Prostate gland (tissue), 2 donors: ENCODE results near the gene CCDC91. TPM values are rescaled to one million over a fixed set of nuclear protein-coding genes. Genes with fewer than 3 reads are reported as not detected.

Experiments used
- DNase-seq: peaks from one replicate; pipeline ENCODE4 v3.0.0-alpha.2; 2019; ENCODE audit warnings: low spot score
- H3K27ac ChIP-seq, 2 donors: fragments of 200-600 bp; sonication (generic); 2 replicates each; pipeline ENCODE4 v1.5.1; 2017 to 2019
- H3K27me3 ChIP-seq: fragments of 200-600 bp; sonication (generic); replicated peaks from 2 replicates; pipeline ENCODE4 v1.5.1; 2019; ENCODE audit not compliant: insufficient read depth
- H3K36me3 ChIP-seq, 2 donors: fragments of 200-600 bp; sonication (generic); 1 replicate in 1 of 2; 2 replicates in 1 of 2; pipeline versions ENCODE4 v1.5.1 to v1.8.1; 2017 to 2019
- H3K4me1 ChIP-seq: fragments of 200-600 bp; sonication (generic); replicated peaks from 2 replicates; pipeline ENCODE4 v1.5.1; 2019
- H3K4me3 ChIP-seq, 2 donors: fragments of 200-600 bp; sonication (generic); 2 replicates each; pipeline ENCODE4 v1.5.1; 2017 to 2019
- H3K9me3 ChIP-seq: fragments of 200-600 bp; sonication (generic); 2 replicates; pipeline ENCODE4 v1.5.1; 2017
- POLR2A ChIP-seq: fragments of 450-650 bp; IDR thresholded peaks from one replicate; pipeline ENCODE4 v1.6.1; 2016; ENCODE audit warnings: antibody characterized with exemption, mild to moderate bottlenecking
- POLR2AphosphoS5 ChIP-seq: sonication (generic); formaldehyde crosslinking; IDR thresholded peaks from one replicate; pipeline ENCODE4 v1.6.1; 2017; ENCODE audit warnings: antibody characterized with exemption
- WGBS: methylation state at CpG from one replicate; pipeline ENCODE4 v1.1.5; 2018; 5-methylcytosine and 5-hydroxymethylcytosine counted together
- intact Hi-C: fragments of 100-400 bp; cut with DNase I; formaldehyde crosslinking; loops from one replicate; pipeline ENCODE4 v1.14.2; 2022
- total RNA-seq, 2 donors: library from RNA; depleted of rRNA; stranded (reverse); fragments of >200 nt; gene quantifications; one replicate each; pipeline ENCODE4 v1.1.0, GENCODE V29; 2016
- TF ChIP-seq, protein P1 (sequence below), 4 experiments: fragments of 200-600 bp in 2 of 4; fragments of 450-650 bp in 2 of 4; sonication (generic) in 2 of 4; IDR thresholded peaks; 1 replicate in 3 of 4; 2 replicates in 1 of 4; pipeline ENCODE4 v1.5.1; 2016 to 2019; ENCODE audit warnings: antibody characterized with exemption in 4 of 4, mild to moderate bottlenecking in 2 of 4, moderate library complexity in 2 of 4

CCDC91 gene
- total RNA-seq, 2 donors from 2014 or later, result 25.3 to 42.4 TPM

DNA sequence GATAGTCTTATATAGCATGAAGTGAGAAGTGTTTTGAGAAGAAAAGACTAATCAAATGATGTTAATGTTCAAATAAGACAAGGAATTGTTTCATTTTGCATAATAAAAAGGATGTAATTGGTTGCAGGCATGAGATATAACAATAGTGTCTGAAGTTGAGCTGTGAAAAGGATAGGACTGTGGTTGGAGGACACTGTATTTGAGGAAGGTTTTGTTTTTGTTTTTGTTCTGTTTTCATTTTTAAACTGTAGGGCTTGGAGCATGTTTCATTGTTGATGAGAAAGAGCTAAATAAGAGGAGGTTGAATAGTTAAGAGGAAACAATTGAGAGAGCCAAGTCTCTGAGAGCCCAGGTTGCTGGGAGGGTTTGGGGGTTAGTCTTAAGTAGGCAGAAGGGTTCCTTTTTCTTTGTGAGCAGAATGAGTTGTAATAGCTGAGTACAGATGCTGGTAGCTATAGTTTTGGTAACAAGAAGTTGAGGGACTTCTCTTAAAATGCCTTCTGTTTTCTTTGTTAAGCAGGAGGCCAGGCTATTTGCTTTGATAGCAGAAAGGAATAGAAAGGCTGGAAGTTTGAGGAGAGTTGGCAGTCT, 58.4 kb downstream of the CCDC91 start:
- H3K27me3 ChIP-seq, result no peaks in the 10 kb centered on the region
- intact Hi-C loops, result no loop called here
- DNase-seq, result no peak
- no peaks in the 10 kb centered on the region for H3K36me3 ChIP-seq
- H3K27ac ChIP-seq, result no peak overlapping the region
- H3K4me3 ChIP-seq, result no peak overlapping the region
- no peaks in the 10 kb centered on the region for H3K4me1 ChIP-seq
- TF ChIP-seq, protein P1, sequence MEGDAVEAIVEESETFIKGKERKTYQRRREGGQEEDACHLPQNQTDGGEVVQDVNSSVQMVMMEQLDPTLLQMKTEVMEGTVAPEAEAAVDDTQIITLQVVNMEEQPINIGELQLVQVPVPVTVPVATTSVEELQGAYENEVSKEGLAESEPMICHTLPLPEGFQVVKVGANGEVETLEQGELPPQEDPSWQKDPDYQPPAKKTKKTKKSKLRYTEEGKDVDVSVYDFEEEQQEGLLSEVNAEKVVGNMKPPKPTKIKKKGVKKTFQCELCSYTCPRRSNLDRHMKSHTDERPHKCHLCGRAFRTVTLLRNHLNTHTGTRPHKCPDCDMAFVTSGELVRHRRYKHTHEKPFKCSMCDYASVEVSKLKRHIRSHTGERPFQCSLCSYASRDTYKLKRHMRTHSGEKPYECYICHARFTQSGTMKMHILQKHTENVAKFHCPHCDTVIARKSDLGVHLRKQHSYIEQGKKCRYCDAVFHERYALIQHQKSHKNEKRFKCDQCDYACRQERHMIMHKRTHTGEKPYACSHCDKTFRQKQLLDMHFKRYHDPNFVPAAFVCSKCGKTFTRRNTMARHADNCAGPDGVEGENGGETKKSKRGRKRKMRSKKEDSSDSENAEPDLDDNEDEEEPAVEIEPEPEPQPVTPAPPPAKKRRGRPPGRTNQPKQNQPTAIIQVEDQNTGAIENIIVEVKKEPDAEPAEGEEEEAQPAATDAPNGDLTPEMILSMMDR (IDR thresholded peaks at IDR 0.05), result no peak
- TF ChIP-seq POLR2A (no peak), POLR2AphosphoS5 (no peak)
- no peaks in the 10 kb centered on the region for H3K9me3 ChIP-seq

DNA sequence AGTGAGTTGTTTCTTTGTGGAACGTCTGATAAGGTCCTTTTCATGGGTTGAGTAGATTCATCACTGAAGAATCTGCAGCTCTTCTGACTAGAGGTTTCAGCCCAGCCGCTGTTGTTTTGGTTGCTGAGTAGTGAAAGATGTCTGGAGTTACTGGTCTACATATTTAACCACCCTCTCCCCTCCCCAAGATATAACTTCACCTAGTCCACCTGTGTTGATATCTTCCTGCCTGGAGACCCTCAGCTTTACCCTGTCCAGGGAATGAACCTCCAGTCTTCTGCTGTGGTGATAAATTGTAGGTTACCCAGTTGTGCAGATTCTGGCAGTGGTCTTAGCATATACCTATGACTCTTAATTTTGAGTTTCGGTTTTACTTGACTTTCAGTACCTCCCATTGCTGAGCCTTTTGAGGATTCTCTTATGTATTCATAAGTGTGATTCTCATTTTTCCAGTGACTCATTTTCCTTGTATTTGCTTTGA, 62.9 kb downstream of the CCDC91 start:
- intact Hi-C loops, result no loop called here
- 92% methylated on average over 3 of the region's 3 CpGs for WGBS
- Histone ChIP-seq H3K36me3 (no peaks in the 10 kb centered on the region), H3K9me3 (no peaks in the 10 kb centered on the region), H3K27ac (no peak overlapping the region), H3K4me3 (no peak overlapping the region), H3K27me3 (no peaks in the 10 kb centered on the region), H3K4me1 (no peaks in the 10 kb centered on the region)
- TF ChIP-seq, protein P1 (IDR thresholded peaks at IDR 0.05), result no peak
- TF ChIP-seq POLR2AphosphoS5 (no peak), POLR2A (no peak)
- no peak for DNase-seq

DNA sequence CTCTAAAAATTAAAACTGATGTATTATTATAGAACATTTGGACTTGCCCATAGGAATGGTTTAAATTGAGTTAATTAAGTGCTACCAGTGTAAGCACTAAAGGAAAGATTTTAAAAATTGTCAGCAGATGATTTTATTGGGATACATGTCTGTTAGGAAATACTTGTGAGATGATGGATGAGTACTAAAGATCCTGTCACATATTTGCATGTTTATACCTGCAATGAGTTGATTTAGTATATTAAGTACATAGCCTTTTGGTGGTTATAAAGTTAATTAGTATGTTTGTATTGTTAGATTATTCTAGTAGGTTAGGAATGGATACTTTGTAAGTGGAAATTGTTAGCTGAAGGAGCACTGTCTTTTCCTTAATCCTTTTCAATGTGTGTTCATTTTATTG, 67.2 kb downstream of the CCDC91 start:
- Histone ChIP-seq H3K36me3 (no peaks in the 10 kb centered on the region), H3K27ac (no peak overlapping the region), H3K27me3 (no peaks in the 10 kb centered on the region), H3K4me3 (no peak overlapping the region), H3K9me3 (no peaks in the 10 kb centered on the region), H3K4me1 (no peaks in the 10 kb centered on the region)
- TF ChIP-seq POLR2AphosphoS5 (no peak), POLR2A (no peak)
- TF ChIP-seq, protein P1 (IDR thresholded peaks at IDR 0.05), result no peak
- intact Hi-C loops, result no loop called here
- DNase-seq, result no peak

DNA sequence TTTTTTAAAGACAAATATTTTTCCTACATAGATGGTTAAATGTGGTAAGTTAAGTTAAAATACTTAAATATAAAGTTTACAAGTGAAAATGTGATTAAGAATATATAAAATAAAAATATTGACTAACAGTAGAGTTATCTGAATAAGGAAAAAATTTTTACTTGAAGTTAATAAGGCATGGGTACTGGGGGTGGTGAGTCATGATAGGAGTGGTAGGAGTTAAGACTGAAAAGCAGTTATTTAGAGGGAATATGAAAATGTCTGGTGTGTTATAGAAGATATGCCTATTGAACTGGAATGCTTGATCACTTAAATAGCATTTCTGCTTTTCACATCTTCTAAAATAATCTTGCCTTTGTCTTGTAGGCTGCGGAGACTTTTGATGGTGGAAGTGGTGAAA, 68.7 kb downstream of the CCDC91 start:
- H3K27me3 ChIP-seq, result no peaks in the 10 kb centered on the region
- 97% methylated on average over 1 of the region's 1 CpG for WGBS
- H3K27ac ChIP-seq, result no peak overlapping the region

More for the DNA sequence above, 68.7 kb downstream of the CCDC91 start:
- TF ChIP-seq POLR2A, result no peak
- TF ChIP-seq, protein P1 (IDR thresholded peaks at IDR 0.05), result no peak
- TF ChIP-seq POLR2AphosphoS5, result no peak
- no peaks in the 10 kb centered on the region for H3K36me3 ChIP-seq
- H3K4me3 ChIP-seq, result no peak overlapping the region
- DNase-seq, result no peak
- H3K4me1 ChIP-seq, result no peaks in the 10 kb centered on the region
- no peaks in the 10 kb centered on the region for H3K9me3 ChIP-seq
- intact Hi-C loops, result no loop called here
